Activated CD8-positive, alpha-beta T cell treated with anti-CD3 and anti-CD28 coated beads for 36 hours (primary cell): ENCODE measurements around the gene HELZ. TPM values are rescaled to one million over a fixed set of nuclear protein-coding genes. Genes with fewer than 3 reads are reported as not detected.
A peak's percentile ranks its signal among the peaks of the same experiment; 100 is the strongest.
"Not testable (repeated sequence)": the region's sequence is repeated elsewhere in the genome, so short reads cannot be mapped to it uniquely, and the experiment has no call there.

ENCODE experiments used
- ATAC-seq: fragments of 200-7000 bp; cut with Tn5 transposase; one replicate; pipeline ENCODE4 v1.10.0; 2021; ENCODE audit warnings: mild to moderate bottlenecking, moderate library complexity
- CTCF ChIA-PET: fragments of 350-600 bp; sonication (Branson Sonifier 250); formaldehyde crosslinking; loops from one replicate; lab custom pipeline; 2021; ENCODE audit warnings: antibody characterized with exemption; lab: Charles Lee
- POLR2A ChIA-PET: fragments of 350-600 bp; sonication (Branson Sonifier 250); formaldehyde crosslinking; loops from one replicate; lab custom pipeline; 2021; ENCODE audit warnings: antibody characterized with exemption; lab: Charles Lee
- DNase-seq: peaks from one replicate; pipeline ENCODE4 v3.0.0-alpha.2; 2020
- H3K27ac Mint-ChIP-seq: one replicate; pipeline ENCODE4 v1.8.0; 2021; ENCODE audit warnings: mild to moderate bottlenecking, mixed read lengths
- H3K27me3 Mint-ChIP-seq: one replicate; pipeline ENCODE4 v1.8.0; 2021; ENCODE audit warnings: mixed read lengths
- H3K36me3 Mint-ChIP-seq: one replicate; pipeline ENCODE4 v1.8.0; 2021; ENCODE audit warnings: low read depth, mixed read lengths
- H3K4me1 Mint-ChIP-seq: one replicate; pipeline ENCODE4 v1.8.0; 2021; ENCODE audit warnings: low read depth, mixed read lengths
- H3K4me3 Mint-ChIP-seq: one replicate; pipeline ENCODE4 v1.8.0; 2021; ENCODE audit warnings: mild to moderate bottlenecking, moderate library complexity, mixed read lengths
- H3K9me3 Mint-ChIP-seq: one replicate; pipeline ENCODE4 v1.8.0; 2021; ENCODE audit warnings: mixed read lengths
- intact Hi-C: fragments of 100-400 bp; cut with micrococcal nuclease; formaldehyde crosslinking; loops from one replicate; pipeline ENCODE4 v1.10.0; 2022
- total RNA-seq, 2 experiments: library from RNA; stranded (reverse); gene quantifications; one replicate each; pipeline ENCODE4 v1.2.3, GENCODE V29; 2021
- TF ChIP-seq, protein P1 (sequence below): fragments of 200-600 bp; IDR thresholded peaks from one replicate; pipeline ENCODE4 v1.8.0; 2022; ENCODE audit warnings: antibody characterized with exemption, mild to moderate bottlenecking

HELZ gene
- total RNA-seq, 2 experiments from 2014 or later: 74.4 to 74.9 TPM

DNA sequence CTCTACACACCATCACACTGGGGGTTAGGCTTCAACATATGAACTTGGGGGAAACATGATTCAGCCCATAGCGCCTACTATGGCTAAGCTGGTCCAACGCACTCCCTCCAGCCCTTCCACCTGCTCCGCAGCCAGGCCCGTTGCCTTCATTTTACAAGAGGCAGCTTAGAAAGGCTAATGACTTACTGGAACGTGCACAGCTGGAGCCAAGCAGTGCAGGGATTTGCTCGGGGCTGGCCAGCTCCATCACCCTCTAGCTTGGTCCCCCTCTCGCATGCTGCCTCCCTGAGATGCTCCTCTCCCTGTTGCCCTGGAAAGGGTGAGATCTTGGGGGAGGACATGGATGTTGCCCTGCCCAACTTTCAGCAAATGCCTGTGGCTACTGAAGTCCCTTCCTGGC is 203.5 kb downstream of the HELZ start:
- Mint-ChIP-seq H3K4me3 (no peak overlapping the region), H3K9me3 (no peaks in the 10 kb centered on the region), H3K27me3 (peaks cover 2% of the 10 kb centered on the region), H3K4me1 (no peaks in the 10 kb centered on the region), H3K27ac (no peak overlapping the region), H3K36me3 (no peaks in the 10 kb centered on the region)
- TF ChIP-seq, protein P1, sequence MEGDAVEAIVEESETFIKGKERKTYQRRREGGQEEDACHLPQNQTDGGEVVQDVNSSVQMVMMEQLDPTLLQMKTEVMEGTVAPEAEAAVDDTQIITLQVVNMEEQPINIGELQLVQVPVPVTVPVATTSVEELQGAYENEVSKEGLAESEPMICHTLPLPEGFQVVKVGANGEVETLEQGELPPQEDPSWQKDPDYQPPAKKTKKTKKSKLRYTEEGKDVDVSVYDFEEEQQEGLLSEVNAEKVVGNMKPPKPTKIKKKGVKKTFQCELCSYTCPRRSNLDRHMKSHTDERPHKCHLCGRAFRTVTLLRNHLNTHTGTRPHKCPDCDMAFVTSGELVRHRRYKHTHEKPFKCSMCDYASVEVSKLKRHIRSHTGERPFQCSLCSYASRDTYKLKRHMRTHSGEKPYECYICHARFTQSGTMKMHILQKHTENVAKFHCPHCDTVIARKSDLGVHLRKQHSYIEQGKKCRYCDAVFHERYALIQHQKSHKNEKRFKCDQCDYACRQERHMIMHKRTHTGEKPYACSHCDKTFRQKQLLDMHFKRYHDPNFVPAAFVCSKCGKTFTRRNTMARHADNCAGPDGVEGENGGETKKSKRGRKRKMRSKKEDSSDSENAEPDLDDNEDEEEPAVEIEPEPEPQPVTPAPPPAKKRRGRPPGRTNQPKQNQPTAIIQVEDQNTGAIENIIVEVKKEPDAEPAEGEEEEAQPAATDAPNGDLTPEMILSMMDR: no peak
- ChIA-PET CTCF (no interaction called here), POLR2A (no interaction called here)
- no peak for ATAC-seq
- intact Hi-C loops: no loop called here
- DNase-seq: no peak

DNA sequence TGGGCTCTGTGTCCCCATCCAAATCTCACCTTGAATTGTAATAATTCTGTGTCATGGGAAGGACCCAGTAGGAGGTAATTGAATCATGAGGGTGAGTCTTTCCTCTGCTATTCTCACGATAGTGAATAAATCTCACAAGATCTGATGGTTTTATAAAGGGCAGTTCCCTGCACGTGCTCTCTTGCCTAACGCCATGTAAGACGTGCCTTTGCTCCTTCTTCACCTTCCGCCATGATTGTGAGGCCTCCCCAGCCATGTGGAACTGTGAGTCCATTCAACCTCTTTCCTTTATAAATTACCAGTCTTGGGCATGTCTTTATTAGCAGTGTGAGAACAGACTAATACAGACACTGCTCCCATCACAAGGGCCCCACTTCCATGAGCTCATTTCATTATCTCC is 203.9 kb downstream of the HELZ start:
- POLR2A ChIA-PET, H3K4me1 Mint-ChIP-seq, H3K27me3 Mint-ChIP-seq, H3K4me3 Mint-ChIP-seq, H3K9me3 Mint-ChIP-seq, H3K27ac Mint-ChIP-seq, H3K36me3 Mint-ChIP-seq, CTCF ChIA-PET, ATAC-seq, DNase-seq, intact Hi-C loops: not testable (repeated sequence)

DNA sequence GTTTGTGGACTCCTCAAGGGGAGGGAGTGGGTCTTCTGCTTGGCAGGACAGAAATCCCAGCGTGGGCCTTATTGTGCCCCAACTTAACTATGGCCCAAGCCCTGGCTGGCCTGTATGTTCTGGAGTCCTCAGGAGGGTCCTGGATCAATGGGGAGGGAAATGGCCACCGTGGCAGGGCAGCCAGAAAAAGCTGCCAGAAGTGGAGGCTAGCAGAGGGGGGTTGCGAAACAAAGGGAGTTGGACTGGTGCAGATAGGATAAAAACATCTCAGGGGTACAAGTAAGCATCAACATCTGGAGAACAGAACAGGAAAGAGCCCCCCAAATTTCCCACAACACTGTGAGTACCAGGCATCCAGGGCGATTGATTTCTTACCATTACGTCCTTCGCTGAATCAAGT is 204.3 kb downstream of the HELZ start:
- ATAC-seq: no peak
- TF ChIP-seq, protein P1: no peak
- H3K27me3 Mint-ChIP-seq: peaks cover 2% of the 10 kb centered on the region
- POLR2A ChIA-PET: no interaction called here
- intact Hi-C loops: no loop called here
- DNase-seq: no peak
- no peaks in the 10 kb centered on the region for H3K9me3 Mint-ChIP-seq
- CTCF ChIA-PET: interaction anchor here (0.6 kb wide), 1 partner anchor 1568 kb away, joined by 4 read pairs; no protein-coding TSS in a partner anchor
- no peak overlapping the region for H3K4me3 Mint-ChIP-seq
- H3K4me1 Mint-ChIP-seq: peaks cover 4% of the 10 kb centered on the region
- H3K36me3 Mint-ChIP-seq: no peaks in the 10 kb centered on the region
- H3K27ac Mint-ChIP-seq: no peak overlapping the region

DNA sequence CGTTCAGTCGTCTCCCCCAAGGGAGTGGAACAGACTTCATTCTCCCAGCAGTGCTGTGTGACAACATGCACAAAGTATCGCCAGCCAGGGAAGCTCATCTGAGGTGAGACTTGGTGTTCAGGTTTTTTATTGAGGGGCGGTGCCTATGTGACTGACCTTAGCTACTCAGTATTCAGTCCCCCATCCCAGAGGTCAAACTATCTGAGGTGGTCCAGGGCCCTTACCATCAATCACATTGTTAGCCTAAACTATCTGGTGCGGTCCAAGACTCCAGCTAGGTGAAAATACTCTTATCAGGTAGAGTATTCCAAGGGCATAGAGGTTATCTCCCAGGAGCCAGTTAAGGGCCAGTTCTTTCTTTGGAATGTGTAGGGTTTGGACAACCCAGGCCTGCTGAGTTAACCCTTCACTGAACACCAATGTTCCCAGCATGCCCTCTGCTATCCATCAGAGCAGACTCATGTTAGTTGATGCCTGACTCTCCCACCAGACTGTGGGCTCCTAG is 206.1 kb downstream of the HELZ start:
- no peaks in the 10 kb centered on the region for H3K9me3 Mint-ChIP-seq
- CTCF ChIA-PET: no interaction called here
- peaks cover 2% of the 10 kb centered on the region for H3K27me3 Mint-ChIP-seq
- intact Hi-C loops: no loop called here
- TF ChIP-seq, protein P1: no peak
- no peak for ATAC-seq
- no peak overlapping the region for H3K27ac Mint-ChIP-seq
- peaks cover 12% of the 10 kb centered on the region for H3K4me1 Mint-ChIP-seq
- DNase-seq: no peak
- POLR2A ChIA-PET: no interaction called here
- no peak overlapping the region for H3K4me3 Mint-ChIP-seq
- H3K36me3 Mint-ChIP-seq: no peaks in the 10 kb centered on the region

DNA sequence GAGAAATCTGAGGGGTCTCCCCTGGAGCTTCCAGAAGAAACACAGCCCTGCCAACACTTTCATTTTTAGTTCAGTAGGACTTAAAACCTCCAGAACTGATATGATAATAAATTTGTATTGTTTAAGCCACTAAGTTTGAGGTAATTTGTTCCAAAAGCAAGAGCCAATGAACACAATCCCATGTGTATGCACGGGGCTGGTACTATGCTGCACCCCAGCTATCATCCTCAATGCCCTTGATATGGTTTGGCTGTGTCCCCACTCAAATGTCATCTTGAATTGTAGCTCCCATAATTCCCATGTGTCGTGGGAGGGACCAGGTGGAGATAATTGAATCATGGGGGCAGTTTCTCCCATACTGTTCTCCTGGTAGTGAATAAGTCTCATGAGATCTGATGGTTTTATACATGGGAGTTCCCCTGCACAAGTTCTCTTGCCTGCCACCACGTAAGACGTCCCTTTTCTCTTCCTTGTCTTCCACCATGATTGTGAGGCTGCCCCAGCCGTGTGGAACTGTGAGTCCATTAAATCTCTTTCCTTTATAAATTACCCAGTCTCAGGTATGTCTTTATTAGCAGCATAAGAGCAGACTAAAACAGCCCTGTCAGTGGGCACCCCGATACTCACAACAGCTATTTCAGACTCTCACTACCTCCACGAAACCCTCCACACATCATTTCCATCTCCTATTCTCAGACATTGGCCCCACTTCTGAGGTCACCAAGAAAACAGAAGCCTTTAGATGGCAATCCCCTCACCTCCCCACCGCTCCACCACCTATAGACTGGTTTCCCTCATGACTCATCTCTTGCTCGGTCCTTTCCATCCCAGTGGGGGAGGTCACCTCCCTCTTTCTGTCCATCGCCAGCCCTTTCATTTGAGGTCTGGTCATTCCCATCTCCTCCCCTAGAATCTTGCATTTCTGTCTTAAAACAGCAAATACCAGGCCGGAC is 209.6 kb downstream of the HELZ start:
- no peaks in the 10 kb centered on the region for H3K27me3 Mint-ChIP-seq
- no peaks in the 10 kb centered on the region for H3K36me3 Mint-ChIP-seq
- ChIA-PET CTCF (no interaction called here), POLR2A (no interaction called here)
- H3K4me3 Mint-ChIP-seq: no peak overlapping the region
- TF ChIP-seq, protein P1: no peak
- peaks cover 12% of the 10 kb centered on the region for H3K4me1 Mint-ChIP-seq
- H3K9me3 Mint-ChIP-seq: no peaks in the 10 kb centered on the region
- intact Hi-C loops: no loop called here
- ATAC-seq (peak; percentile 83), DNase-seq (peak; percentile 53)
- H3K27ac Mint-ChIP-seq: peak overlapping the region; percentile 84
